Endometrial microvascular endothelial cells (primary cell): ENCODE results near the gene ZDHHC19. TPM values are rescaled to one million over a fixed set of nuclear protein-coding genes. Genes with fewer than 3 reads are reported as not detected.
"Not testable (repeated sequence)": the region's sequence is repeated elsewhere in the genome, so short reads cannot be mapped to it uniquely, and the experiment has no call there.

ENCODE experiments used
- in situ Hi-C: cut with HindIII; loops from 2 replicates; pipeline ENCODE4 v1.10.0; 2017; ENCODE audit warnings: low sequenced_read_pairs, low pct_unique_long_range_greater_than_20kb; ENCODE audit errors: inconsistent ontology term
- total RNA-seq: library from RNA; depleted of rRNA; stranded (reverse); fragments of >200 nt; gene quantifications from one replicate; pipeline ENCODE4 v1.2.3, GENCODE V29; 2015; ENCODE audit errors: inconsistent ontology term

Gene ZDHHC19
- total RNA-seq, 1 donor from 2014 or later = not detected

GRCh38 chr3:196227121-196227561 is 15.9 kb upstream of the ZDHHC19 start:
- in situ Hi-C loops = no loop called here

- in situ Hi-C loops = no loop called here
Measured at GRCh38 chr3:196225763-196226364, 14.7 kb upstream of the ZDHHC19 start.

DNA sequence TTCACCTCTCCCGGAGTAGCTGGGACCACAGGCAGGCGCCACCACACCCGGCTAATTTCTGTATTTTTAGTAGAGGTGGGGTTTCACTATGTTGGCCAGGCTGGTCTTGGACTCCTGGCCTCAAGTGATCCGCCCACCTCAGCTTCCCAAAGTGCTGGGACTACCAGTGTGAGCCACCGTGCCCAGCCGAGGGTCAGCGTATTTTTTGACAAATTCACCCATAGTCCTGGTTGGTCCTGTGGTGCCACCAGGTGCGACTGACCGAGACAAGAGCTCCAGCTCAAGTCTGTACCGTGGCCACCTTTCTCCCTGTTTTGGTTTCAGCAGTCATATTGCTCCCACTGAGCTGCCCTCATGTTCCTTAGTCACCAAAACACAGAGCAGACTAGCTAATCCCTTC is 13.9 kb upstream of the ZDHHC19 start:
- in situ Hi-C loops = no loop called here

DNA sequence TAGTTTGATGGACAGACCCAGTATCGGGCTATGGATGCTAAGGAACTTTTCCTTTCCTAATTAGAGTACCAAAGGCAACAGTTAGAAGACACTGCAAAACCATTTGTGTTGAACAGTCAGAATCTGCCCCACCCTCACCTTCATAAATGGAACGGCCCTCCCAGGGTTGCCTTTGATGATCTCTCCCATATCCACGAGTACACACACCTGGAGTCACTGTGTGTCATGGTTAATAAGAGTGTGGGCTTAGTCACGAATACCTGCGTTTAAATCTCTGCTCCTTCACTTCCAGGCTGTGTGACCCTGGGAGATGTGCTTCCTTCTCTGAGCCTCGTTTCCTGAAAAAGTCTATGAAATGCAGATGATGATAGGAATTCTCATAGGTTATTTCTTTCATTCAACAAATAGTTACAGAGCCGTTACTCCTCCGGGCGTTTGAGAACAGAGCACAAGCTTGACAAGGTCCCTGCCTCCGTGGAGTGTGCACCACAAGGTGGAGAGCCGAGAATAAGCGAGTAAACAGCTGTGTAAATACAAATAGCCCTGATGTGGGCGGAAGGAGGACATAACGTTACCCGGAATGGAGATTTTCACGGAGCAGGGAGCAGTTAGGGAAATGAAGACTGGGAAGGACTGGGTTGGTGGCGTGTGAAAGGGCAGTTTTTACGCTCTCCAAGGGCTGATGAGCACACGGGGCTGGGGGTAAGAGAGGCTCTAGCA is 11.8 kb upstream of the ZDHHC19 start:
- in situ Hi-C loops = no loop called here

DNA sequence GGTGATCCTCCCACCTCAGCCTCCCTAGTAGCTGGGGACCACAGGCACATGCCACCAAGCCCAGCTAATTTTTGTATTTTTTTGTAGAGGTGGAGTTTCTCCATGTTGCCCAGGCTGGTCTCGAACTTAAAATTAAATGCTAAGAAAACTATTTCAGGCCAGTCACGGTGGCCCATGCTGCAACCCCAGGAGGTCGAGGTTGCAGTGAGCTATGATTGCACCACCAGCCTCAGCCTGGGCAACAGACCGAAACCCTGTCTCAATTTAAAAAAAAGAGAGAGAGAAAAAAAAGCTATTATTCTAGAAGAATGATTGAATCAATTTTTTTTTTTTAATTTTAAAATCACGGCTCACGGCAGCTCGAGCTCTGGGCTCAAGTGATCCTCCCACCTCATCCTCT is 9.8 kb upstream of the ZDHHC19 start:
- in situ Hi-C loops = no loop called here

GRCh38 chr3:196220587-196220986 is 9.4 kb upstream of the ZDHHC19 start:
- in situ Hi-C loops = no loop called here

DNA sequence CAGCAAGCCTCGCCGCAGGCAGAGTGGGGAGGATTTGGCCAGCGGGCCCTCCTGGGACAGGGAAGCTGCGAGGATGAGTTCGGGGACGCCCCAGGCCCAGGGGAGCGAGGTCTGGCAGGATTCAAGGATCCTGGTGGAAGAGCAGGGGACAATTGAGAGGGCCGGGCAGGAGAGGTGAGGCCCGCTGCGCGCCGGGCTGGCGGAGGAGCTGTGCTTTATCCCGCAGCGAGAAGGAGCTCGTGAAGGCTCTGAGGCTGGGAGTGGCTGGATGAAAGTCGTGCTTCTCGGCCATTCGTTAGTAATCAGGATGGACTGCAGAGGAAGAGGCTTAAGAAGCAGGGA is 8.7 kb upstream of the ZDHHC19 start:
- in situ Hi-C loops = no loop called here

DNA sequence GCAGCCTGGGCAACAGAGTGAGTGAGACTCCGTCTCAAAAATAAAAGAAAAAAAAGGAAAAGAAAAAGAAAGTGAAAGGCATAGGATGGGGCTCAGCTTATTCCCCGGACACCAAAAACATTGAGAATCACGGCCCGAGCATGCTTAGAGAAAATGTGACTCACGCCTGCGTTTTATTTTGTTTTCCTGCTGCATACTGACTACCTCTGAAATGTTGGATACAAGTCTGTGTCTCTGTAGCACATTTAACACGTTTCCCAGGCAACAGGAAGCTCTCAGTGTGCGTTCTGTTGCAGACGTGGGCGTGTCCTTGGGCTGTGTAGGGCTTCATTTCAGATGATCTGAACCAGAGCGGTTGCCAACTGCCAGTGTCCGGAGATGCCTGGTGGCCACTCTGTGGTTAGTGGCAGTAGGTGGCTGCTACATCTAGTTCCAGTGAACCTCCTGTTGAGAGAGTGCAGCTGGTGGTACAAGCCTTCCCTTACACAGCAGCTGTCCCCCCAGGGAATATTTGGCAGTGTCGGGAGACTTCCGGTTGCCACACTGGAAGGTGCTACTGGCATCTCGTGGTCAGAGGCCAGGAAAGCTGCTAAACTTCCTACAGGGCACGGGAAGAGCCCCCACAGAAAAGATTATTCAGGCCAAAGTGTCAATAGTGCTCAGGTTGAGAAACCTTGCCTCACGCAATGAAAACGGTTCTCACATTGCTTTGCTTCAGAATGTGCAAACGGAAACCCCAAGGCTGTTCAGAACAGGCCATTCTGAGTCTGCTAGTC is 8.2 kb upstream of the ZDHHC19 start:
- in situ Hi-C loops = no loop called here

- in situ Hi-C loops = no loop called here
Measured at GRCh38 chr3:196218155-196218712, 7.0 kb upstream of the ZDHHC19 start.

GRCh38 chr3:196217307-196218154 is 6.3 kb upstream of the ZDHHC19 start:
- in situ Hi-C loops = no loop called here

GRCh38 chr3:196216681-196217211 is 5.5 kb upstream of the ZDHHC19 start:
- in situ Hi-C loops = no loop called here

GRCh38 chr3:196216089-196216564 is 4.9 kb upstream of the ZDHHC19 start, which contains the start of gene SLC51A:
SLC51A (plus strand) TSS chr3:196216534; CDS start chr3:196216713, 179 bp downstream.
- in situ Hi-C loops = no loop called here

DNA sequence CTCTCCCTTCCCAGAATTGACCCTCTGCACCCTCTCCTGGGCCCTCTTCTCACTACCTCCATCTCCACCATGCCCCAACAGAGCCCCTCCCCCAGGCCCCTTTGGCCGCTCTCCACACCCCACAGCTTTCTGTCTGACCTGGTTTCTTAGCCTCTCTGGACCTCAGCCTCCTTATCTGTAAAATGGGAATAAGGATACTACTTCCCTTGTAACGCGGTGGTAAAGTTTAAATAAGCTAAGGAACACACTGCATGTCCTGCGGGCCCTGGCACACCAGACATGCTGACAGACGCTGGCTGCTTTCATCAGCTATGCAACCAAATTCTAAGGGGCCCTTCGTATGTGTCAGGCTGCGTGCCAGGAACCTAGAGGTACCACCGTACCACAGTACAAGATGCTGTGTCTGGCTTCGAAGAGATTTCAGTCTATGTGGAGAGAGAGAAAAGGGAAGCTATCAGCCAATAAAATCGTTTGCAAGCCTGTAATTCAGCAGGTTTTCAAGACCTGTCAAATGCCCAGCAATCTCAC is 4.4 kb upstream of the ZDHHC19 start:
- in situ Hi-C loops = no loop called here

- in situ Hi-C loops = no loop called here
Measured at GRCh38 chr3:196214783-196215441, 3.7 kb upstream of the ZDHHC19 start.

GRCh38 chr3:196209944-196210672 is 1.1 kb downstream of the ZDHHC19 start:
- in situ Hi-C loops = not testable (repeated sequence)

DNA sequence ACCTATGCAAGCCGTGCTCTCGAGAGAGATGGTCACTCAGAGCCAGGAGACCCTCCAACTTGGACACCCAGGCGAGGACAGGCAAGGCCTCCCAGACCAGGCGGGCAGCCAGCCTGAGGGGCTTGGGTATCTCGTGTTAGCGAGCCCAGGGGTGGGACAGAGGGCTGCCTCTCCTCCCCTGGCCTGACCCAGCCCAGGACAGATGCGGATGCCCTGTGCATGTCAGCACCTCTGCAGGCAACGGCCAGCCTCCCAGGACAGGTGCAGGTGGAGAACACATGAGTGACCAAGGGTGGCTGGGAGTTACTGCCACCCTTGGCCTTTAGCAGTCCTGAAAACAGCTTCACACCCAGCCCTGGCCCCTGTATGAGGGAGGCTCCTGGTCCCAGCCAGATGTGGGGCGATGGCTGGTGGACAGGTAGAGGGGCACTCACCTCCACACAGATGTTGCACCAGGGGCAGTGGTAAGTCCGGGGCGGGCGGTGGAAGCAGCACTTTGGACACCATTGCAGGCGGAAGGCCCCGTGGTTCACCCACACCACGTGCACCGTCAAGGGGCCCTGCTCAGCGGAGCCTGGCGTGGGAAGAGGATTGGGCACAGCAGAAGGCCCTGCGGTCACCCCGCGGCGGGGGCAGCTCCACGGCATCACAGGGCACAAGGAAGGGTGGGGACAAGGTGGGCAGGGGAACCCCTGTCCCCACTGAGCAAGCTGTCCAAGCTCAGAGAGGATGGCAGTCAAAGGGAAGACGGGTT is 2.1 kb downstream of the ZDHHC19 start:
- in situ Hi-C loops = no loop called here
